ENCODE results near the gene ZNF787.
A peak's percentile ranks its signal among the peaks of the same experiment; 100 is the strongest.
"Not testable (repeated sequence)": the region's sequence is repeated elsewhere in the genome, so short reads cannot be mapped to it uniquely, and the experiment has no call there.

ZNF787 gene

GRCh38 chr19:56121180-56122167, at the start of gene ZNF787:
Gene ZNF787, minus strand, starts transcription at chr19:56121295. Its CDS starts 18,078 bp downstream, at chr19:56103217.
- DNase-seq (ENCODE audit: low spot score), result peak; percentile 100

- no peak for DNase-seq (ENCODE audit: low spot score)
These were observed 49.2 kb upstream of the ZNF787 start for GRCh38 chr19:56170261-56170660.

GRCh38 chr19:56167064-56167578, 46.0 kb upstream of the ZNF787 start:
- peak; percentile 68 for DNase-seq (ENCODE audit: low spot score)

- no peak for DNase-seq (ENCODE audit: low spot score)
These were observed 42.0 kb upstream of the ZNF787 start for GRCh38 chr19:56163097-56163496.

- no peak for DNase-seq (ENCODE audit: low spot score)
These were observed 41.2 kb upstream of the ZNF787 start for GRCh38 chr19:56162258-56162657.

- DNase-seq (ENCODE audit: low spot score), result no peak
These were observed 40.4 kb upstream of the ZNF787 start for GRCh38 chr19:56161534-56161933.

GRCh38 chr19:56159622-56160271, 38.7 kb upstream of the ZNF787 start:
- no peak for DNase-seq (ENCODE audit: low spot score)

GRCh38 chr19:56159009-56159559, 38.0 kb upstream of the ZNF787 start:
- no peak for DNase-seq (ENCODE audit: low spot score)

GRCh38 chr19:56158170-56158757, 37.2 kb upstream of the ZNF787 start:
- DNase-seq (ENCODE audit: low spot score), result no peak

GRCh38 chr19:56156768-56157167, 35.7 kb upstream of the ZNF787 start:
- no peak for DNase-seq (ENCODE audit: low spot score)

- peak; percentile 67 for DNase-seq (ENCODE audit: low spot score)
These were observed 34.1 kb upstream of the ZNF787 start for GRCh38 chr19:56155124-56155687.

- peak; percentile 22 for DNase-seq (ENCODE audit: low spot score)
These were observed 32.4 kb upstream of the ZNF787 start for GRCh38 chr19:56153507-56153906.

GRCh38 chr19:56152644-56153043, 31.5 kb upstream of the ZNF787 start:
- DNase-seq (ENCODE audit: low spot score), result no peak

GRCh38 chr19:56150358-56150757, 29.3 kb upstream of the ZNF787 start:
- DNase-seq (ENCODE audit: low spot score), result peak; percentile 23

GRCh38 chr19:56149656-56150038, 28.6 kb upstream of the ZNF787 start:
- no peak for DNase-seq (ENCODE audit: low spot score)

GRCh38 chr19:56148955-56149655, 28.0 kb upstream of the ZNF787 start:
- DNase-seq (ENCODE audit: low spot score), result not testable (repeated sequence)

- no peak for DNase-seq (ENCODE audit: low spot score)
These were observed 27.0 kb upstream of the ZNF787 start for GRCh38 chr19:56148096-56148495.

- DNase-seq (ENCODE audit: low spot score), result peak; percentile 39
These were observed 26.2 kb upstream of the ZNF787 start for GRCh38 chr19:56147307-56147706.

- peak; percentile 32 for DNase-seq (ENCODE audit: low spot score)
These were observed 25.8 kb upstream of the ZNF787 start for GRCh38 chr19:56146904-56147303.

GRCh38 chr19:56145698-56146097, 24.6 kb upstream of the ZNF787 start:
- peak; percentile 31 for DNase-seq (ENCODE audit: low spot score)

- peak; percentile 29 for DNase-seq (ENCODE audit: low spot score)
These were observed 23.7 kb upstream of the ZNF787 start for GRCh38 chr19:56144831-56145230.
